GM04504 (cell line): ENCODE results near the gene ZC3H14.
A peak's percentile ranks its signal among the peaks of the same experiment; 100 is the strongest.
"Not testable (repeated sequence)": the region's sequence is repeated elsewhere in the genome, so short reads cannot be mapped to it uniquely, and the experiment has no call there.

Experiments used
- DNase-seq: peaks from one replicate; pipeline ENCODE4 v3.0.0-alpha.2; 2012; ENCODE audit warnings: low read depth

Gene ZC3H14

DNA sequence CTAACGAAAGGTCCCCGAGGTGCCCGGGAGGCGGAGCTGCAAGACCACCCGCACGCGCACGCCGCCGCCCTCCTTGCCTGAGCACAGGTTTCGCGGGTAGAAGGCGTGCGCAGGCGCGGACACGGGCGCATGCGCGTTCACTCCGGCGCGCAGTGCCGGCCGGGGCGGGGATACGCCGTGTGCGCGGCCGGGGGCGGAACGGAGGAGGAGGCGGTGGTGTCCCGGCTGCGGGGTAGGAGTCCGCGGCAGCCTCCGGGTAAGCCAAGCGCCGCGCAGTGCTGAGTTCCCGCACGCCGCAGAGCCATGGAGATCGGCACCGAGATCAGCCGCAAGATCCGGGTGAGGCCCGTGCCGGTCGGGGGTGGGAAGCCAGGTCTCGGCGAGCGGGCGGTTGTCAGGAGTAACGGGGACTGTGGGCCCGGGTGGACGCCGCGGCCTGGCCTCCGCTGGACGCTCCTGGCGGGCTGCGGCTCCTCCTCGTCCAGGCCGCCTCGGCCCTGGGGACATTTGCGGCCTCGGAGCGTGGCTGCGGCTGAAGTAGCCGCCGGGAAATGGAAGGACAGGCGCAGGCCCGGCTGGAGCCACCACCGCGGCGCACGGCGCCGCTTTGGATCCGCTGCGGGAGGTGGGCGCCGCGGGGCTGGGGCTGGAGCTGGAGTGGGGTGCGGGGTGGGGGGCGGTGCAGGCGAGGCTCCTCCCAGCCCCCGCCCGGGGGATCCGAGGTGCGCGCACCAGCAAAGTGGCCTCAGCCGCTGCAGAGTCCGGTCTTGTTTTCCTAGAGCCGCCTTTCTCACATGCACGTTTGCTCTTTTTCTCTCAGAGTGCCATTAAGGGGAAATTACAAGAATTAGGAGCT lies at the start of gene ZC3H14:
ZC3H14 (plus strand) TSS at position 207 of the 856 bp plus-strand sequence; CDS start at position 304, 97 bp downstream.
- peak; percentile 69 for DNase-seq

DNA sequence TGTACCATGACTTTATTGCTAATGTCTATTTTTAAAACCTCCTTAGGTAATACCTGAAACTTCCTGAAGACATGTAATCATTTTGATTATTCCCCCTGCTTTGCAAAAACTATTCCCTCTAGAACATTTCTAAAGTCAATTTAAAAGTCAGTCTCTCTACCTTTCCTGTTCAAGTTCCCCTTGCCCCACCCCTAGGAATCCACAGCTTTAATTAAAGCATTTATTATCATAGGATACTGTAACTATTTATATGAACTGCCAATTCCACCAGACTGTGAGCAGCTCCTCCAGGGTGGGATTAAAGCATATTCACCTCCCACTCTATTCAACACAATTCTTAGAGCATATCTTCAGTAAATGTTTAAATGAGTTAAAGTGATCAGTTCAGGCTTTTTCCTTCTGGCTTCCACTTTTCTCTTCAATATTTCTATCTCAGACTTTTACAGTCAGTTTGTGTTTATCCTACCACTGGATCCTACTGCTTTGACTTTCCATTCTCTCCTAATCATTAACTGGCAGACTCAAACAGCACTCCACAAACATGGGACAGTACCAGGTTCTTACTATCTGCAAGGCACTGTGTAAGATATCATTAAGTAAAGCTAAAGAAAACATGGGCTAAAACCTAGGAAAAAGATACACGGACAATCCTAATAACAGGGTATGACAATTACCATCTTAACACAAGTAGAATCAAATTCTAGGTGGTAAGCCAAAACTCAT lies 47.2 kb upstream of the ZC3H14 start:
- DNase-seq = no peak

GRCh38 chr14:88516861-88517357 lies 45.9 kb upstream of the ZC3H14 start:
- no peak for DNase-seq

GRCh38 chr14:88518592-88519512 lies 44.0 kb upstream of the ZC3H14 start:
- peak; percentile 36 for DNase-seq

- DNase-seq = no peak
Observed at GRCh38 chr14:88519907-88520306, 42.9 kb upstream of the ZC3H14 start.

DNA sequence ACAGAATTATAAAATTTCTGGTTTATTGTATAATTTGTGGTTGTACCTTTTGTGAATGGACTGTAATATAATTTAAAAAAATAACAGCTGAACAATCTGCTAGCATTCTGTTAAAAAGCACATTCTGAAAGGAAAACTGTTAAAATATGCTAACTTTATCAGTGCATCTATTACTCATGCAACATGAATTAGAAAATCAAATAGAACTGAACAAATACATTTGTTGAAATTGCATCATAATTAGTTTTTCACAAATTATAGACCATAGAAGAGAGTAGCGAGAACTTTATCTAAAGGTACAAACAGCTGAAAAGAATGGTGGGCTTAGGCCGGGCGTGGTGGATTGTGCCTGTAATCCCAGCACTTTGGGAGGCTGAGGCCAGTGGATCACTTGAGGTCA lies 41.0 kb upstream of the ZC3H14 start:
- no peak for DNase-seq

- no peak for DNase-seq
Observed at GRCh38 chr14:88522393-88522792, 40.4 kb upstream of the ZC3H14 start.

DNA sequence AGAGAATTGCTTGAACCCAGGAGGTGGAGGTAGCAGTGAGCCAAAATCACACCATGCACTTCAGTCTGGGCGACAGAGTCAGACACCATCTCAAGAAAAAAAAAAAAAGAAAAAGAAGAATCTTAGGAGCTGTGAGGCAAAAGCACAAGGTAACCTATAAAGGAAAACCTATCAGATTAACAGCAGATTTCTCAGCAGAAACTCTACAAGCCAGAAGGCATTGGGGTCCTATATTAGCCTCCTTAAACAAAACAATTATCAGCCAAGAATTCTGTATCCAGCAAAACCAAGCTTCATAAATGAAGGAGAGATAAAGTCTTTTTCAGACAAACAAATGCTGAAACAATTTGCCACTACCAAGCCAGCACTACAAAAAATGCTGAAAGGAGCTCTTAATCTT lies 32.9 kb upstream of the ZC3H14 start:
- not testable (repeated sequence) for DNase-seq

- DNase-seq = no peak
Observed at GRCh38 chr14:88533064-88533602, 29.7 kb upstream of the ZC3H14 start.

GRCh38 chr14:88535149-88535548 lies 27.7 kb upstream of the ZC3H14 start:
- no peak for DNase-seq

GRCh38 chr14:88535813-88536212 lies 27.0 kb upstream of the ZC3H14 start:
- no peak for DNase-seq

GRCh38 chr14:88541324-88541723 lies 21.5 kb upstream of the ZC3H14 start:
- no peak for DNase-seq

DNA sequence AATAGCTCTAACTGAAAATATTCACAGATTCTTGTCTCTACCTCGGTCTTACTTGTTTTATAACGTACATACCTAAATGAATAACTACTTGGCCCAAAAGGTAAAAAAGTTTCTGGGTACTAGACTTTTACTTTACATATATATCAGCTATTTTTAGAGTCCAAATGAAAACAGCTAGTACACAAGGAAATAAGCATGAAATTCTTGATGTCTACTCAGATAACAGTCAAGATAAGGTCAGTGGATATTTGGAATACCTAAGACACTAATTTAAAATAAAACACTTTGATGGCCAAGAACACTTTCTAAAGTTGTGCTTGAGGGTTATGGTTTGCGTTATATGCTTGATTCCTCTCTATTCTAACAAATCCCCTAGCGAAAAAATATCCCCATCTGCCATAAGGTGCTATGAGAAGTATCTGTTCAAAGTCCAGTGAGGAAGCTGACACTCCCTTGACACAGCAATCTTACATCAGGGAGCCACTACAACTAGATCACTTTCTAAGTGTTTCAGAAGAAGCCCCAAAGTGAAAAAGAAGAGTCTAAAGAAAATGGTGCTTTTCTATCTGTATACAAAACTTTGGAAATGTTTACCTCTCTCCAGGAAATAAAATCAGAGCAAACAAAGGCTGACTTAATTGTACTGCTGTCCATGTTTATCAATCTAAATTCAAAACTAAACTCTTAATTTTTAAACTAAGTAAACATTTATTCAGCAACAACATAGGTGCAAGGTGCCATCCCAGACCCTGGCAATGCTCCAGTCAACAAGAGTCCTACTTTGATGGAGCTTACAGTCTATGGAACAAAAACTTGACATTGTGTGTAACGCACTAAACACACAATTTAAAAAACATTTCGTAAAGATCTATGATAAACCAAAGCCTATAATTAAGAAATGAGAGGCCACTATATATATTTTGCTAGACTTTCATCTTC lies 19.7 kb upstream of the ZC3H14 start:
- DNase-seq = no peak

- DNase-seq = no peak
Observed at GRCh38 chr14:88545256-88545655, 17.6 kb upstream of the ZC3H14 start.

DNA sequence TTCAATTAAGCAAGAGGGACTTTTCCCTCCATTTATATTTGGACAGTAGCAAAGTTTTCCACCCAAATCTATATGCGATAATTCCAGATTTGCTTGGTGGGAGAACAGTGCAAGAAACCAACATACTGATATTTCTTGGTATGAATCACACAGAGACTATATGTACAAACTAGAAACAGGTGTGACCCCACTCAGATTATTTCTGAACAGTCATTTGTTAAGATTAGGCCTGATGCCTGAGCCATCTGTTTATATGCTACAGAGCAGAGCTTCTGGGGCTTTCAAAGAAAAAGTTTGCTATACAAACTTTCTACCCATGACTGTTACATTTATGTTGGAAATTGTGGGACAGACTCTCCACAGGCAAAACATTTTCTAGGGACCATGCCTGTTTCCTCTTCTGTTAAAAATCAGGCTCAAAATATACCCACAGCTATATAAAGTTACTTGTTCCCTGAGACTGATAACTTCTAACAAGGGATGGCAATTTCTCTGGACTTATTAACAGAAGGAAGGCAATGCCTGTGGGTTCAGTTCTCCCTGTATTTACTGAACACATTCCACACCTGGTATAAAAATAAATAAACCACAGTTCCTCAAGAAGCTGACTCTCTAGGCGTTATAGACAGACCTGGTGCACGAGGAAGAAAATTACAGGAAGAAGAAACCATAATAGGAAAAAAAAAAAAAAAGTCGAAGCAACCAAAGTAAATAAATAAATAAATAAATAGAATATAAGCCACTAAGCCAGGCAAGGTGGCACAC lies 16.0 kb upstream of the ZC3H14 start:
- no peak for DNase-seq

- DNase-seq = no peak
Observed at GRCh38 chr14:88547386-88547780, 15.5 kb upstream of the ZC3H14 start.

DNA sequence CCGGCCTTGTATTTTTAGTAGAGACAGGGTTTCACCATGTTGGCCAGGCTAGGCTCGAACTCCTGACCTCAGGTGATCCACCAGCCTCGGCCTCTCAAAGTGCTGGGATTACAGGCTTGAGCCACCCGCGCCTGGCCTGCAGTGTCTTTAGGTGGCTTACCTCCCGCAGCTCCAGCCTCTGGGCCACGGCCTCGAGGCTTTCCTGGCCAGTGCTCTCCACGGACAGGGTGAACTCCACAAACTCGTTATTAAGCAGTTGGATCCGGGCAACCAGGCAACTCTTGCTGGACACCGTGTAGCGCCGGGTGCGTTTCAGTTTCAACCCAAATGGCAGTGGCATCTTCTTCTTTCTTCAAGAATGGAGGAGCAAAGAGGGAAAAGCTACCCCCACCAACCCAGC lies 12.8 kb upstream of the ZC3H14 start:
- DNase-seq = no peak

DNA sequence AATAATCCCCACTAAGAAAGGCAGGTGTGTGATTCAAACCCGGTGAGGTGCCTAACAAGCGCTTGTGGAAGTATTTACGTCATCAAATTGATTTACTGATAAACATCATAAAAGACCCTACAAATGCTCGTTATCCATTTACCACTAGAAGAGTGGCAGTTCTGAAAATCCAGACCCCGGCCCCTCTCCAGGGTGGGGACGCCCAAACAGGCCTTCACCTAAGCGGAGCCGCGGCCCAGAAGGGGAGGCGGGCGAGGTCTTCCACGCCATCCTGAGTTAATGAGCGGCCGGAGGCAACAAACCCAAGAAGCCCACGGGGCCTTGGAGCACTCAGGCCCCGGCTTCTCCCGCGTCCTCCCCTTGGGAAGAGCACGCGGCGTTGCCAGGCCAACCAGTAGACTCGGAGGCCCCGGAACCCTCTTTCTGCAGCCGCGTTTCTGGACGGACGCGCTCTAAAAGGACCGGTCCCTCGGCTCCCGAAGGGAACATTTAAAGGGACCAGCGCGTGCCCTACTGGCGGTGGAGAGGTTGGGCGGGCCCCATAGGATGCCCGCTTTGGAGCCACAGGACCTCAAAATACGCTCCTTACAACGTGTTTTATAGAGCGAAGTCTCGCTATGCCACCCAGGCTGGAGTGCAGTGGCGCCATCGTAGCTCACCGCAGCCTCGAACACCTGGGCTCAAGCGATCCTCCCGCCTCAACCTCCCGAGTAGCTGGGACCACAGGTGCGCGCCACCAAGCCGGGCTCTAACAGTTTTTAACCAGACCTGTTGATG lies 11.6 kb upstream of the ZC3H14 start:
- DNase-seq = peak; percentile 70

DNA sequence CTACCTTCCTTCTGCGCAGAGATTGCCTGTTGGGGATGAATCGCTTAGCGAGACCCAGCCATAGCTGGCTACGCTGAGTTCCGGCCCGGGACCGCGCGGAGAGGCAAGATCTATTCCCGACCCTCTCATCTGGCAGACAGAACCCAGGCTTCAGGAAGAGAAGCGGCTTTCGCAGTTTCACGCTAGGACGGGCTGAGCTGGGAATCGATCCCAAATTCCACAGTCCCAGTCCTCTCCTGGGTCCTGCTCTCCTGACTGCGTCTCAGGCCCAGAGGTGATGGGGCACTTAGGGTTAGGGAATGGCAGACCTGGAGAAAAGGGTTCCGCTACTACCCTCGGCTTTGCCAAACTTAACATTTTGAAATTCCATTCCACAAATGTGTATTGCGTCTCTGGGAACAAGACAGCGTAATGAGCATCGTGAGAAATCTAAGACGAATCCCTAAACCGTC lies 10.8 kb upstream of the ZC3H14 start:
- no peak for DNase-seq
